Endothelial cell of umbilical vein (primary cell): ENCODE results near the gene DNAJB11. TPM values are rescaled to one million over a fixed set of nuclear protein-coding genes. Genes with fewer than 3 reads are reported as not detected.

Source experiments
- BruUV-seq: library from RNA; stranded (reverse); fragments of 400-500 nt; replicated peaks from 2 replicates; lab custom pipeline; 2021; lab: Mats Ljungman, UMichigan
- CTCF ChIA-PET: fragments of 300-600, 350-600 bp; sonication (Branson Sonifier 250); formaldehyde crosslinking; loops from one replicate; lab custom pipeline; 2021; ENCODE audit warnings: antibody characterized with exemption, inconsistent platforms; lab: Charles Lee
- POLR2A ChIA-PET: fragments of 300-600, 350-600 bp; sonication (Branson Sonifier 250); formaldehyde crosslinking; loops from one replicate; lab custom pipeline; 2021; ENCODE audit warnings: antibody characterized with exemption, inconsistent platforms; lab: Charles Lee
- DNase-seq: peaks from one replicate; pipeline ENCODE4 v3.0.0-alpha.2; 2011; ENCODE audit warnings: low read depth, low spot score
- FAIRE-seq: peaks from 2 replicates; lab custom pipeline; 2011; peaks lifted over from hg19 to GRCh38; lab: Jason Lieb, UNC
- H2AFZ ChIP-seq: 2 replicates; pipeline ENCODE4 v1.6.0; 2012; ENCODE audit warnings: low read depth, low read length, control low read depth, inconsistent platforms
- H3K27ac ChIP-seq: 2 replicates; pipeline ENCODE4 v1.5.1; 2011; ENCODE audit warnings: low read depth, mild to moderate bottlenecking, control low read depth, low read length, moderate library complexity; ENCODE audit not compliant: insufficient read depth
- H3K27me3 ChIP-seq, 2 experiments: 2 replicates each; pipeline versions ENCODE4 v1.6.0 to v1.6.1; 2011; ENCODE audit warnings: low read length in 2 of 2, mixed read lengths in 1 of 2; ENCODE audit not compliant: control insufficient read depth in 2 of 2, insufficient read depth in 2 of 2
- H3K36me3 ChIP-seq, 2 experiments: 2 replicates in 1 of 2; 3 replicates in 1 of 2; pipeline ENCODE4 v1.5.1; 2011; ENCODE audit warnings: low read length in 2 of 2, mild to moderate bottlenecking in 1 of 2, moderate library complexity in 1 of 2; ENCODE audit not compliant: control insufficient read depth in 2 of 2, insufficient read depth in 2 of 2; ENCODE audit errors: extremely low read depth in 1 of 2
- H3K4me1 ChIP-seq: 3 replicates; pipeline ENCODE4 v1.5.1; 2011; ENCODE audit warnings: mild to moderate bottlenecking, low read length; ENCODE audit not compliant: control insufficient read depth, insufficient read depth; ENCODE audit errors: extremely low read depth
- H3K4me2 ChIP-seq: 2 replicates; pipeline ENCODE4 v1.6.1; 2011; ENCODE audit warnings: low read length, control low read depth, mixed read lengths; ENCODE audit not compliant: insufficient read depth
- H3K4me3 ChIP-seq, 3 experiments: fragments of 200-600 bp in 1 of 3; sonication (generic), shearing (Covaris generic) in 1 of 3; replicated peaks in 1 of 3; 2 replicates each; pipeline ENCODE4 v1.5.1; 2011 to 2016; ENCODE audit warnings: control low read depth in 3 of 3, low read length in 3 of 3, mild to moderate bottlenecking in 2 of 3, inconsistent platforms in 1 of 3, low read depth in 1 of 3, moderate library complexity in 1 of 3; ENCODE audit not compliant: insufficient read depth in 1 of 3
- H3K79me2 ChIP-seq: 2 replicates; pipeline ENCODE4 v1.6.0; 2012; ENCODE audit warnings: low read length, inconsistent platforms; ENCODE audit not compliant: control insufficient read depth, insufficient read depth
- H3K9ac ChIP-seq: replicated peaks from 2 replicates; pipeline ENCODE3; 2011; ENCODE audit warnings: low read length, control low read depth; ENCODE audit not compliant: insufficient read depth; ENCODE audit errors: extremely low read depth
- H3K9me1 ChIP-seq: replicated peaks from 3 replicates; pipeline ENCODE4 v1.6.0; 2011; ENCODE audit warnings: mild to moderate bottlenecking, low read length; ENCODE audit not compliant: control insufficient read depth, insufficient read depth; ENCODE audit errors: extremely low read depth
- H3K9me3 ChIP-seq: replicated peaks from 2 replicates; pipeline ENCODE4 v1.5.1; 2012; ENCODE audit warnings: low read length, inconsistent platforms; ENCODE audit not compliant: control insufficient read depth, insufficient read depth
- H4K20me1 ChIP-seq: replicated peaks from 2 replicates; pipeline ENCODE3; 2011; ENCODE audit warnings: mild to moderate bottlenecking, low read length; ENCODE audit not compliant: control insufficient read depth, insufficient read depth; ENCODE audit errors: extremely low read depth
- CTCF ChIP-seq, 2 donors: IDR thresholded peaks; 1 replicate in 1 of 2; 2 replicates in 1 of 2; pipeline ENCODE4 v1.5.1; 2011; ENCODE audit warnings: low read length in 2 of 2, mild to moderate bottlenecking in 2 of 2, moderate library complexity in 2 of 2, control low read depth in 1 of 2, inconsistent platforms in 1 of 2, low read depth in 1 of 2; ENCODE audit not compliant: insufficient read depth in 1 of 2; ENCODE audit errors: extremely low read depth in 1 of 2
- EZH2 ChIP-seq: IDR thresholded peaks from 2 replicates; pipeline ENCODE4 v1.6.1; 2012; ENCODE audit warnings: borderline replicate concordance, low read depth, mild to moderate bottlenecking, moderate library complexity, low read length, inconsistent platforms; ENCODE audit not compliant: severe bottlenecking
- FOS ChIP-seq: IDR thresholded peaks from 2 replicates; pipeline ENCODE4 v1.6.1; 2011; ENCODE audit warnings: mild to moderate bottlenecking, low read length, moderate library complexity, borderline replicate concordance; ENCODE audit not compliant: insufficient read depth
- GATA2 ChIP-seq: IDR thresholded peaks from 2 replicates; pipeline ENCODE4 v1.7.0; 2011; ENCODE audit warnings: low read depth, mild to moderate bottlenecking, moderate library complexity, mixed read lengths, low read length; ENCODE audit not compliant: insufficient read length, insufficient read depth
- JUN ChIP-seq: IDR thresholded peaks from 2 replicates; pipeline ENCODE4 v1.6.1; 2011; ENCODE audit warnings: borderline replicate concordance, low read depth; ENCODE audit not compliant: insufficient read length, insufficient read depth
- MAX ChIP-seq: IDR thresholded peaks from 2 replicates; pipeline ENCODE4 v1.6.1; 2011; ENCODE audit not compliant: insufficient read depth, insufficient read length
- MYC ChIP-seq: IDR thresholded peaks from one replicate; pipeline ENCODE4 v1.6.1; 2011; ENCODE audit warnings: mild to moderate bottlenecking, low read depth, low read length
- POLR2A ChIP-seq: IDR thresholded peaks from 2 replicates; pipeline ENCODE4 v1.6.1; 2012; ENCODE audit warnings: low read depth, mild to moderate bottlenecking, control low read depth, low read length
- POLR2AphosphoS5 ChIP-seq: IDR thresholded peaks from 2 replicates; pipeline ENCODE4 v1.6.1; 2012; ENCODE audit warnings: low read depth, mild to moderate bottlenecking, control low read depth, low read length, moderate library complexity; ENCODE audit not compliant: insufficient read depth
- dilution Hi-C: fragments of 300-500 bp; cut with MboI; formaldehyde crosslinking; loops from one replicate; pipeline ENCODE4 v1.15.0; 2019; ENCODE audit warnings: low sequenced_read_pairs; ENCODE audit not compliant: extremely low pct_ligation_motif_present
- intact Hi-C: fragments of 100-400 bp; cut with micrococcal nuclease; formaldehyde crosslinking; loops from one replicate; pipeline ENCODE4 v1.10.0; 2022
- polyA plus RNA-seq, 4 experiments: library from polyadenylated mRNA; depleted of rRNA in 3 of 4; stranded (reverse) in 3 of 4; unstranded in 1 of 4; fragments of >200 nt; gene quantifications; 2 replicates each; pipeline versions ENCODE4 v1.2.1 to v1.2.3, GENCODE V29; 2011 to 2012; ENCODE audit warnings: missing spikeins in 1 of 4
- total RNA-seq: library from RNA; stranded (reverse); gene quantifications from 2 replicates; pipeline ENCODE4 v1.2.3, GENCODE V29; 2021

Gene DNAJB11
- total and polyA plus RNA-seq, 2 donors (not counting 3 experiments of a cell fraction or from before 2014, with no cell fraction given), result 39.5 to 87.6 TPM

GRCh38 chr3:186523434-186523833 is 47.1 kb upstream of the DNAJB11 start:
- Histone ChIP-seq H3K27me3 (no peaks in the 10 kb centered on the region), H4K20me1 (no peaks in the 10 kb centered on the region), H3K4me1 (no peaks in the 10 kb centered on the region), H3K36me3 (no peaks in the 10 kb centered on the region), H3K27ac (no peak overlapping the region), H2AFZ (no peak overlapping the region), H3K9me1 (no peaks in the 10 kb centered on the region), H3K4me3 (no peak overlapping the region), H3K9ac (no peak overlapping the region), H3K9me3 (no peaks in the 10 kb centered on the region), H3K79me2 (no peaks in the 10 kb centered on the region), H3K4me2 (no peak overlapping the region)
- no peak for FAIRE-seq
- intact Hi-C loops (no loop called here), dilution Hi-C loops (no loop called here)
- ChIA-PET CTCF (no interaction called here), POLR2A (no interaction called here)
- TF ChIP-seq MAX (no peak), CTCF (IDR thresholded peaks at IDR 0.05; ENCODE audit: extremely low read depth in 1 of 2, insufficient read depth in 1 of 2, low read depth in 1 of 2, low read length in 2 of 2) (no peak), EZH2 (no peak), POLR2A (no peak), POLR2AphosphoS5 (no peak), JUN (no peak)
- DNase-seq, result no peak
- no TSS peak for BruUV-seq

GRCh38 chr3:186524616-186525015 is 45.9 kb upstream of the DNAJB11 start:
- ChIA-PET POLR2A (no interaction called here), CTCF (no interaction called here)
- no peaks in the 10 kb centered on the region for H3K36me3 ChIP-seq
- no peak overlapping the region for H3K4me3 ChIP-seq
- no peak for TF ChIP-seq EZH2
- no peak for TF ChIP-seq FOS
- TF ChIP-seq GATA2, result no peak
- TF ChIP-seq POLR2A, result no peak
- no peak for TF ChIP-seq CTCF (IDR thresholded peaks at IDR 0.05; ENCODE audit: extremely low read depth in 1 of 2, insufficient read depth in 1 of 2, low read depth in 1 of 2, low read length in 2 of 2)
- no peak for TF ChIP-seq MYC
- no peak for TF ChIP-seq POLR2AphosphoS5
- TF ChIP-seq JUN, result no peak
- TF ChIP-seq MAX, result no peak
- dilution Hi-C loops, result no loop called here
- no peak overlapping the region for H2AFZ ChIP-seq
- H3K79me2 ChIP-seq, result no peaks in the 10 kb centered on the region
- H3K4me1 ChIP-seq, result no peaks in the 10 kb centered on the region
- BruUV-seq, result no TSS peak
- intact Hi-C loops, result no loop called here
- no peaks in the 10 kb centered on the region for H4K20me1 ChIP-seq
- no peak overlapping the region for H3K4me2 ChIP-seq
- H3K9me3 ChIP-seq, result no peaks in the 10 kb centered on the region
- H3K9me1 ChIP-seq, result no peaks in the 10 kb centered on the region
- no peaks in the 10 kb centered on the region for H3K27me3 ChIP-seq
- H3K27ac ChIP-seq, result no peak overlapping the region
- DNase-seq, result no peak
- no peak overlapping the region for H3K9ac ChIP-seq
- no peak for FAIRE-seq
